Stimulated activated naive CD4-positive, alpha-beta T cell (primary cell): ENCODE data around the gene MAN1A2.
A peak's percentile ranks its signal among the peaks of the same experiment; 100 is the strongest.

Source experiments
- DNase-seq, 6 experiments: peaks; one replicate each; lab custom pipeline; 2025; lab: John Stamatoyannopoulos, UW

MAN1A2 gene

GRCh38 chr1:117495068-117495467 lies 127.8 kb downstream of the MAN1A2 start:
- no peak for DNase-seq

DNA sequence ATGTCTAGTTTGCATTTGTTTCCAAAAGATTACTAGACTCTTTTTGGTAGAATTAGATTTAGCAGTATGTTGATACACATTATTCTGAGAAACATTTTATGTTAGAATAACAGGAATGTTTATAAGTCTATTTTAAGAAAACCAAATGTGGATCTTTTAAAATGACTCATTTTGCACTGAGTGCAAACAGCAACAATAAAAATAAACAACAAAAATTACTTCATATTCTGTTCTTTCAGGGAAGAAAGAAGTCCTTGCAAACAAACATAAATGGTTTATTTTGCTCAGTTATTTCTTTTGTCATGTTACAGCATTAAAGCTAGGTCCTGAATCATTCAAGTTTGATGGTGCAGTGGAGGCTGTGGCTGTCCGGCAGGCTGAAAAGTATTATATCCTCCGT lies 131.8 kb downstream of the MAN1A2 start:
- no peak for DNase-seq

DNA sequence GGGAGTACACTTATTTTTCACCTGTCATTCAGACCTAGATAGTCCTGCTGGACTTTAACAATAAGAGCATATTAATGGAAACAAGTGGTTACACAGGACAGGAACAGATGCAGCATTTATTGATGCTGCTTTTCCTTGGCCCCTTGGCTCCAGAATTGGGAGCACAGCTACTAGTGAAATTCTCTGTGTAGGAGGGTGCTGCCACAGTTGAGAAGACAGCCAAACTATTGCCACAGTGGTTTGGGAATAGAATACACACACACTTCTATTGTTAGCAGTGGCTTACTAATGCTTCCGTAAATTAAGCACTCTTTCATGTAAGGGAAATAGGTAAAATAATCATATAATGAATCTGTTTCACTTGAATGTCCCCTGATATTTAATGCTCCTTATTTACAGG lies 133.3 kb downstream of the MAN1A2 start:
- no peak for DNase-seq

- DNase-seq: no peak
These were observed 134.0 kb downstream of the MAN1A2 start for GRCh38 chr1:117501281-117501680.

DNA sequence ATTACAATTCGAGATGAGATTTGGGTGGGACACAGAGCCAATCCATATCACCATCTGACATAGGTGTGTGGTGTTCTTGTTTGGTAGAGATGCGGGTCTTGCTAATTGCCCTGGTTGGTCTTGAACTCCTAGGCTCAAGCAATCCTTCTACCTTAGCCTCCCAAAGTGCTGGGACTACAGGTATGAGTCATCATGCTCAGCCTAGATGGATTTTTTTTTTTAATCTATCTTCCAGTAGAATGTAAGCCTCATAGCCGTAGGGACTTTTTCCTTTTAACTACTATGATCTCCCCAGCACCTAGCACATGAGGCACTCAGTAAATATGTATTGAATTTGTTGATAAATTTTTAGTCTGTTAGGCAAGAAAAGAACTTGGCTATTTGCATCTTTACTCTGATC lies 144.0 kb downstream of the MAN1A2 start:
- no peak for DNase-seq

- DNase-seq: peak in 2 of 6 experiments; percentile 4 to 8
These were observed 145.6 kb downstream of the MAN1A2 start for GRCh38 chr1:117512728-117513321.

DNA sequence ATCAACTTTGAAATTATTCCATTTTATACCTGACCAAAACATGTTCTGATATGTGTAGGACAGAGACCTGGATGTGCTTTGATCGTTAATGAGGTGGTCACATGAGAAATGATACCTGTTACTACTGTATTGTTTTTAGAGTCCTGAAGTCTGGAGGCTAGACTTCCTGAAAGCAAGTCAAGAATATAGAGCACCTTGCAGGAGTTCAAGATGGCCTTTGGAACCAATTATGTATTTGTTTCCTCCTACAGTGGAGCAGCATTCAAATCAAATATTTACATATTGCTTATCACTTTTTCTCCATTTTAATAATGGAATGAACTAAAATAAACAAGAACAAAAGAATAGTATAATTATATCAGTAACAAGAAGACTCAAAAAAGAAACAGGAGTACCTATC lies 155.9 kb downstream of the MAN1A2 start:
- DNase-seq: no peak

GRCh38 chr1:117527074-117527473 lies 159.8 kb downstream of the MAN1A2 start:
- DNase-seq: no peak

- no peak for DNase-seq
These were observed 160.4 kb downstream of the MAN1A2 start for GRCh38 chr1:117527566-117528102.

- DNase-seq: no peak
These were observed 162.4 kb downstream of the MAN1A2 start for GRCh38 chr1:117529683-117530082.

GRCh38 chr1:117531222-117531621 lies 164.0 kb downstream of the MAN1A2 start:
- no peak for DNase-seq

- DNase-seq: peak in 5 of 6 experiments; percentile 11 to 71 (median 51)
These were observed 167.8 kb downstream of the MAN1A2 start for GRCh38 chr1:117534995-117535467.

DNA sequence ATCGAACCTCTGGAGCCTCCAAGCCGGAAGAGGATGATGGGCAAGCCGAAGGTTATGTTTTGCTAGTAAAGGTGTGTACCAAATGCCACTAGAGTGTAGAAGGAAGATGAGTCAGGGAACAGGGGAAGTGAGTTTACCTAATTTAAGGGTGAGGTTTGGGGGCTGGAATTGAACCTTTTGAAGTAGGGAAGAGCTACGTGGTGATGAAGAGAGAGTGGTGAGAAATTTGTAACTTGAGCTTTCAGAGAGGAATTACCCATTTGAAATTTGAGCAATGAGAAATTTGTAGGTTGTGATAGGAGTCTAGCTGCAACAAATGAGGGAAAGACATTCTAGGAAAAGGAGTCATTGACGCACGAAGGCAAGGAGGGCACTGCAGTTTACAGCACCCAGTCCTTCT lies 168.6 kb downstream of the MAN1A2 start:
- DNase-seq: no peak

GRCh38 chr1:117537291-117537920 lies 170.2 kb downstream of the MAN1A2 start:
- DNase-seq: peak in 1 of 6 experiments; percentile 14

- DNase-seq: no peak
These were observed 173.3 kb downstream of the MAN1A2 start for GRCh38 chr1:117540532-117540931.

DNA sequence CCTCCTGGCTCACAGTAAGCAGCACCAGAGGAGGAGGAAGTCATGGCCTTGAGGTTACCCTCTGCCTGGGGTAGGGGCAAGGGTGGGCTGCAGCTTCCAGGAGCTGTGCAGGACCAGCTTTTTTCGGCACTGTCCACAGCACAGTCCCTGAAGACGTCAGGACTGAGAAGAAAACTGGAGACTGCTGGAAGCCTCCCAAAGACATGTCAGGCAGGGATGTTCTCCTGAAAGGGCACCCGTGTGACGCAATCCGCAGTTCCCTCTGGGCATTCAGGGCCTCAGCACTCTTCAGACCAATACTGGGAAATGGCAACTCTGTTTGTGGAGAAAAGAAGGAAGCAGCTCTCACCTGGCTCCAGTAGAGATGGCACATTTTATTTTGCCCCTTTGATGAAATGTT lies 173.8 kb downstream of the MAN1A2 start:
- DNase-seq: no peak

GRCh38 chr1:117541585-117541984 lies 174.3 kb downstream of the MAN1A2 start:
- DNase-seq: no peak

GRCh38 chr1:117544509-117545109 lies 177.4 kb downstream of the MAN1A2 start:
- DNase-seq: no peak

DNA sequence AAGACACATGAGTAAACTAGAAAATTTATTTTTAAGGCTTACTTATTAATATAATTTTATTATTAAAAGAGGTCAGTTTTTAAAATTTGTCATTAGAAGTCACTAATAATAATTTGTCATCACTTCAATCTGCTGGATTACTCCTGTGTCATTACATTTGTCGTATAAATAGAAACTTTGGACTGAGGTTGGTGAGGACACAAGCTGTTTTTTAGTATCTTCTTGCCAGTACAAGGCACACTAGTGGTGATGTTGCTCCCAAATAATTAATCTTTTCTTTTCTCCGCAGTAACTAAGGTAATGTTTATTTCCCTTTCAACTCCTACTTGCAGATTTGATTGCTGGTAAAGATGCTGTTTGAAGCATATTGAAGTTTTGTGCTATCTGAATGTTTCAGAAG lies 179.2 kb downstream of the MAN1A2 start:
- DNase-seq: no peak

DNA sequence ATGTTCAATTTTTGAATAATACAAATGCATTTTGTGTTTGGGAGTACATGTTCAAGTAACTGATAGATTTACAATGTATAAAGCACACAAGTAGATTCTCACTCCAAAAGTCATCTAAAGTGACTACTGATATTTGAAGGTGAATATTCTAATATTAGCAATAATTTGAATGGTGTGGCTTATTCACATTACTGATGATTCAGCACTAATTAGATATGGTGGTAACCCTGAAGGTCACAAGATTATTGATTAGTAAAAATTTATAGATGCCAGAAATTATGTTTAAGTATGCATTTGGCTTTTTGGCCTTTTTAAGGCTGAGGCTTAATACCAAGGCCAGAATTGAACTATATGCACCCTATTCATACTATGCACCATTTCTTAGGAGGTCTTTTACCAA lies 186.2 kb downstream of the MAN1A2 start:
- DNase-seq: no peak

GRCh38 chr1:117555806-117556205 lies 188.6 kb downstream of the MAN1A2 start:
- no peak for DNase-seq

DNA sequence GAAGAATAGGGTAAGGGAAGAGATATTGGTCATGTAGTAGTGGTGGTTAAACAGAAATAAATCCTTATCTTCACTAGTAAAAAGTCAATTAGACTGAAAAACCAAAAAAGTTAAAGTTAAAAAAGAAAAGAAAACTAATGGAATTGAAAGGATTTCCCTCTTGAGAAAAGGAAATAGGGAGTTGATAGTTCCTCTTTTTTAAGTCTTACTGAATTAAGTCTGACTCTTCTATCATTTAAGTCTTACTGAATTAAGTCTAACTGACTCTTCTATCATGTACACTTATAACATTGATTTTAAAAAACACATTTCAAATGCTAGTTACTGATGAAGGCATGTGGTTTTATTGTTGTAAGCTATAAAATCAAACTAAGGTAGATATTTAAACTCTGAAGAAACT lies 189.1 kb downstream of the MAN1A2 start:
- no peak for DNase-seq

- DNase-seq: no peak
These were observed 189.7 kb downstream of the MAN1A2 start for GRCh38 chr1:117556976-117557375.
